RKO (cell line): ENCODE measurements around the gene PRSS53.
A peak's percentile ranks its signal among the peaks of the same experiment; 100 is the strongest.
"Not testable (repeated sequence)": the region's sequence is repeated elsewhere in the genome, so short reads cannot be mapped to it uniquely, and the experiment has no call there.

Source experiments
- DNase-seq: peaks from one replicate; pipeline ENCODE4 v3.0.0-alpha.2; 2016; ENCODE audit warnings: low spot score

Gene PRSS53

GRCh38 chr16:31117384-31118222 lies 28.9 kb upstream of the PRSS53 start, which contains the start of gene KAT8:
TSS of gene KAT8 (plus strand) at chr16:31117664. CDS start at chr16:31117682, 18 bp downstream.
- peak; percentile 98 for DNase-seq

- DNase-seq = no peak
These were observed 25.7 kb upstream of the PRSS53 start for GRCh38 chr16:31114468-31114867.

- DNase-seq = no peak
These were observed 24.7 kb upstream of the PRSS53 start for GRCh38 chr16:31113121-31114120.

GRCh38 chr16:31112711-31113110 lies 24.0 kb upstream of the PRSS53 start:
- no peak for DNase-seq

- DNase-seq = no peak
These were observed 23.2 kb upstream of the PRSS53 start for GRCh38 chr16:31111881-31112466.

GRCh38 chr16:31110106-31111034 lies 21.6 kb upstream of the PRSS53 start:
- DNase-seq = no peak

GRCh38 chr16:31109622-31110021 lies 20.9 kb upstream of the PRSS53 start:
- DNase-seq = no peak

GRCh38 chr16:31108794-31109558 lies 20.2 kb upstream of the PRSS53 start:
- no peak for DNase-seq

GRCh38 chr16:31108035-31108793 lies 19.5 kb upstream of the PRSS53 start, which contains the start of gene BCKDK:
TSS of gene BCKDK (plus strand) at chr16:31108386. CDS start at chr16:31109224, 838 bp downstream.
- peak; percentile 88 for DNase-seq

- no peak for DNase-seq
These were observed 18.7 kb upstream of the PRSS53 start for GRCh38 chr16:31107465-31107867.

- no peak for DNase-seq
These were observed 18.0 kb upstream of the PRSS53 start for GRCh38 chr16:31106509-31107464.

- peak; percentile 77 for DNase-seq
These were observed 17.0 kb upstream of the PRSS53 start for GRCh38 chr16:31105677-31106213.

- DNase-seq = not testable (repeated sequence)
These were observed 12.3 kb upstream of the PRSS53 start for GRCh38 chr16:31100876-31101641.

- DNase-seq = no peak
These were observed 11.3 kb upstream of the PRSS53 start for GRCh38 chr16:31099860-31100638.

GRCh38 chr16:31094424-31095120 lies 5.8 kb upstream of the PRSS53 start, which contains the start of gene VKORC1:
TSS of gene VKORC1 (minus strand) at chr16:31094797. CDS start at chr16:31094729, 68 bp downstream.
- peak; percentile 98 for DNase-seq

GRCh38 chr16:31094088-31094423 lies 5.3 kb upstream of the PRSS53 start:
- DNase-seq = no peak
